Motor neuron (in vitro differentiated cells): ENCODE measurements around the gene TMEM108. TPM values are rescaled to one million over a fixed set of nuclear protein-coding genes. Genes with fewer than 3 reads are reported as not detected.

Experiments used
- ATAC-seq, 8 experiments: fragments of 200-7000 bp; cut with Tn5 transposase; replicated peaks in 6 of 8; 2 replicates each; pipeline ENCODE4 v1.8.0; 2021; ENCODE audit warnings: mild to moderate bottlenecking in 8 of 8, moderate library complexity in 8 of 8
- H3K27ac ChIP-seq, 2 donors: fragments of 250-450 bp; sonication (Bioruptor Pico); 2 replicates each; pipeline ENCODE4 v1.9.0; 2021; ENCODE audit warnings: antibody characterized with exemption in 2 of 2, mild to moderate bottlenecking in 2 of 2, moderate library complexity in 1 of 2
- H3K4me1 ChIP-seq, 2 donors: fragments of 250-450 bp; sonication (Bioruptor Pico); replicated peaks in 1 of 2; 2 replicates each; pipeline ENCODE4 v1.6.1; 2021; ENCODE audit warnings: antibody characterized with exemption in 2 of 2, mild to moderate bottlenecking in 2 of 2, moderate library complexity in 1 of 2
- H3K4me3 ChIP-seq, 5 donors: fragments of 250-450 bp; sonication (Bioruptor Pico); 2 replicates each; pipeline ENCODE4 v1.9.0; 2021; ENCODE audit warnings: antibody characterized with exemption in 5 of 5, mild to moderate bottlenecking in 5 of 5, moderate library complexity in 4 of 5
- WGBS, 10 experiments: fragments of 450-650 bp; shearing (Covaris generic); methylation state at CpG; one replicate each; pipeline ENCODE4 v1.0.0; 2022; 5-methylcytosine and 5-hydroxymethylcytosine counted together
- in situ Hi-C, 9 experiments: fragments of 400-800 bp; cut with MboI; loops; one replicate each; pipeline ENCODE4 v1.15.0; 2021; ENCODE audit warnings: low sequenced_read_pairs in 9 of 9, low pct_unique_long_range_greater_than_20kb in 2 of 9; ENCODE audit not compliant: unreplicated experiment in 9 of 9
- total RNA-seq, 8 experiments: library from RNA; unstranded; fragments of 300-600 nt; gene quantifications; 2 replicates each; pipeline versions ENCODE4 v1.2.3 to v1.2.4, GENCODE V29; 2022

TMEM108 gene
- total RNA-seq, 8 experiments from 2014 or later = 0.51 to 28.4 (median 2.9) TPM

GRCh38 chr3:133096900-133097613, 58.9 kb downstream of the TMEM108 start:
- Histone ChIP-seq H3K4me3 (no peak overlapping the region), H3K27ac (no peak overlapping the region), H3K4me1 (no peaks in the 10 kb centered on the region)
- ATAC-seq = no peak
- WGBS, 10 experiments = 0 to 86% (median 68%) methylated on average over 1 to 3 of the region's 3 CpGs; no CpG with 5 or more reads in 1 of the 10 experiments
- in situ Hi-C loops = no loop called here

GRCh38 chr3:133103706-133104105, 65.5 kb downstream of the TMEM108 start:
- H3K4me3 ChIP-seq = no peak overlapping the region
- H3K27ac ChIP-seq = no peak overlapping the region
- no peak for ATAC-seq
- H3K4me1 ChIP-seq = peaks cover 3 to 5% of the 10 kb centered on the region in 2 donors
- in situ Hi-C loops = no loop called here

GRCh38 chr3:133106169-133106568, 68.0 kb downstream of the TMEM108 start:
- in situ Hi-C loops = no loop called here
- ATAC-seq = no peak
- peaks cover 3 to 5% of the 10 kb centered on the region in 2 donors for H3K4me1 ChIP-seq
- WGBS, 10 experiments = 0 to 100% (median 92%) methylated on average over 1 of the region's 1 CpG; no CpG with 5 or more reads in 2 of the 10 experiments
- no peak overlapping the region for H3K27ac ChIP-seq
- H3K4me3 ChIP-seq = no peak overlapping the region

- Histone ChIP-seq H3K27ac (no peak overlapping the region), H3K4me1 (no peaks in the 10 kb centered on the region), H3K4me3 (no peak overlapping the region)
- no peak for ATAC-seq
- 20 to 100% (median 88%) methylated on average over 1 to 2 of the region's 2 CpGs; no CpG with 5 or more reads in 1 of the 10 experiments for WGBS, 10 experiments
- in situ Hi-C loops = no loop called here
Measured at GRCh38 chr3:133112666-133113065, 74.5 kb downstream of the TMEM108 start.

GRCh38 chr3:133113526-133113925, 75.3 kb downstream of the TMEM108 start:
- H3K4me1 ChIP-seq = no peaks in the 10 kb centered on the region
- WGBS, 10 experiments = 7 to 100% (median 80%) methylated on average over 1 to 3 of the region's 3 CpGs; no CpG with 5 or more reads in 1 of the 10 experiments
- peak in 2 of 8 experiments; percentile 33 to 78 for ATAC-seq
- in situ Hi-C loops = no loop called here
- no peak overlapping the region for H3K27ac ChIP-seq
- H3K4me3 ChIP-seq = no peak overlapping the region

- H3K4me3 ChIP-seq = no peak overlapping the region
- WGBS, 10 experiments = 21 to 100% (median 91%) methylated on average over 1 to 3 of the region's 3 CpGs; no CpG with 5 or more reads in 2 of the 10 experiments
- H3K4me1 ChIP-seq = no peaks in the 10 kb centered on the region
- ATAC-seq = peak in 2 of 8 experiments; percentile 61 to 85
- in situ Hi-C loops = no loop called here
- H3K27ac ChIP-seq = no peak overlapping the region
Measured at GRCh38 chr3:133113927-133114597, 75.9 kb downstream of the TMEM108 start.

- ATAC-seq = no peak
- no peak overlapping the region for H3K27ac ChIP-seq
Measured at GRCh38 chr3:133115176-133115575, 77.0 kb downstream of the TMEM108 start.

GRCh38 chr3:133117342-133117741, 79.2 kb downstream of the TMEM108 start:
- no peak for ATAC-seq
- in situ Hi-C loops = no loop called here
- Histone ChIP-seq H3K4me1 (peaks cover 4 to 7% of the 10 kb centered on the region in 2 donors), H3K4me3 (no peak overlapping the region), H3K27ac (no peak overlapping the region)

More at GRCh38 chr3:133115176-133115575, 77.0 kb downstream of the TMEM108 start:
- 0 to 100% (median 90%) methylated on average over 1 of the region's 1 CpG; no CpG with 5 or more reads in 4 of the 10 experiments for WGBS, 10 experiments
- no peak overlapping the region for H3K4me3 ChIP-seq
- in situ Hi-C loops = no loop called here
- H3K4me1 ChIP-seq = peaks cover 0 to 4% of the 10 kb centered on the region in 2 donors

GRCh38 chr3:133119176-133119575, 81.0 kb downstream of the TMEM108 start:
- peaks cover 5 to 7% of the 10 kb centered on the region in 2 donors for H3K4me1 ChIP-seq
- ATAC-seq = peak in 5 of 8 experiments; percentile 21 to 84 (median 57)
- 0 to 93% (median 25%) methylated on average over 1 to 2 of the region's 2 CpGs; no CpG with 5 or more reads in 1 of the 10 experiments for WGBS, 10 experiments
- in situ Hi-C loops = no loop called here
- no peak overlapping the region for H3K4me3 ChIP-seq
- H3K27ac ChIP-seq = no peak overlapping the region

GRCh38 chr3:133121450-133121849, 83.3 kb downstream of the TMEM108 start:
- no peak for ATAC-seq
- in situ Hi-C loops = no loop called here

GRCh38 chr3:133123636-133124035, 85.4 kb downstream of the TMEM108 start:
- ATAC-seq = no peak
- in situ Hi-C loops = no loop called here
- 67 to 100% (median 94%) methylated on average over 1 of the region's 1 CpG; no CpG with 5 or more reads in 6 of the 10 experiments for WGBS, 10 experiments
- Histone ChIP-seq H3K4me1 (peaks cover 7 to 12% of the 10 kb centered on the region in 2 donors), H3K4me3 (no peak overlapping the region), H3K27ac (no peak overlapping the region)

More at GRCh38 chr3:133121450-133121849, 83.3 kb downstream of the TMEM108 start:
- peaks cover 7 to 12% of the 10 kb centered on the region in 2 donors for H3K4me1 ChIP-seq
- H3K4me3 ChIP-seq = no peak overlapping the region
- H3K27ac ChIP-seq = no peak overlapping the region
- WGBS, 10 experiments = 0 to 58% (median 28%) methylated on average over 1 to 3 of the region's 3 CpGs; no CpG with 5 or more reads in 3 of the 10 experiments

- 0 to 87% (median 53%) methylated on average over 1 to 4 of the region's 6 CpGs; no CpG with 5 or more reads in 3 of the 10 experiments for WGBS, 10 experiments
- Histone ChIP-seq H3K4me3 (no peak overlapping the region), H3K4me1 (peaks cover 7 to 8% of the 10 kb centered on the region in 2 donors), H3K27ac (no peak overlapping the region)
- in situ Hi-C loops = no loop called here
- ATAC-seq = peak in 5 of 8 experiments; percentile 31 to 94 (median 87)
Measured at GRCh38 chr3:133124511-133124910, 86.3 kb downstream of the TMEM108 start.

- peaks cover 7 to 8% of the 10 kb centered on the region in 2 donors for H3K4me1 ChIP-seq
- no peak overlapping the region for H3K4me3 ChIP-seq
- no peak for ATAC-seq
- WGBS, 10 experiments = 0 to 100% (median 69%) methylated on average over 1 to 4 of the region's 4 CpGs
- H3K27ac ChIP-seq = no peak overlapping the region
- in situ Hi-C loops = no loop called here
Measured at GRCh38 chr3:133125171-133125570, 87.0 kb downstream of the TMEM108 start.
